ENCODE results near the gene PLCL1. TPM values are rescaled to one million over a fixed set of nuclear protein-coding genes. Genes with fewer than 3 reads are reported as not detected.

PLCL1 gene
- total RNA-seq, 1 donor from 2014 or later: 0.08 TPM

- H3K27me3 ChIP-seq (ENCODE audit: control insufficient read depth, insufficient read depth, low read length): no peaks in the 10 kb centered on the region
- no peak for TF ChIP-seq CTCF (IDR thresholded peaks at IDR 0.05; ENCODE audit: insufficient read depth, low read length, poor library complexity, severe bottlenecking)
- H3K4me3 ChIP-seq (ENCODE audit: low read depth, low read length): no peak overlapping the region
- no peaks in the 10 kb centered on the region for H3K36me3 ChIP-seq (ENCODE audit: control insufficient read depth, insufficient read depth, low read length)
- DNase-seq (ENCODE audit: low read depth): no peak
Measured at GRCh38 chr2:198167346-198167745, 363.0 kb downstream of the PLCL1 start.

- TF ChIP-seq CTCF (IDR thresholded peaks at IDR 0.05; ENCODE audit: insufficient read depth, low read length, poor library complexity, severe bottlenecking): no peak
- Histone ChIP-seq H3K27me3 (ENCODE audit: control insufficient read depth, insufficient read depth, low read length) (no peaks in the 10 kb centered on the region), H3K36me3 (ENCODE audit: control insufficient read depth, insufficient read depth, low read length) (no peaks in the 10 kb centered on the region), H3K4me3 (ENCODE audit: low read depth, low read length) (no peak overlapping the region)
- no peak for DNase-seq (ENCODE audit: low read depth)
Measured at GRCh38 chr2:198168651-198169050, 364.3 kb downstream of the PLCL1 start.

DNA sequence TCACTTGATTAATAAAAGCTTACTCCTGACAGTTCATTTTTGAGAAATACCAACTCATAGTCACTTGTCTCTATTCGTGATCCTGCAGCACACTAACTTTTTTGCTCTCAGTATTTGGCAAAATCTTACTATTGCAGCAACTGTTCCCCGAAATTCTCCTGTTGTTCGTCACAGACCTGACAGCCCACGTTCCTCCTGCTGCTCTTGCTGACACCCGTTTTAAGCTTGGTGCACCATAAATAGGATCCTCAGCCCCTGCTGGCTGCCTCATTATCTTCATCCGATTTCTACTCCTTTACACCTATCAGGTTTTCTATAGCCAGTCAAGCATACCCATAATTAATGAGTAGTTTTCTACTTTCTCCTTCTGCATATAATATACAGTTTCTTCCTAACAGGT is 368.8 kb downstream of the PLCL1 start:
- no peak for DNase-seq (ENCODE audit: low read depth)
- Histone ChIP-seq H3K27me3 (ENCODE audit: control insufficient read depth, insufficient read depth, low read length) (no peaks in the 10 kb centered on the region), H3K4me3 (ENCODE audit: low read depth, low read length) (no peak overlapping the region), H3K36me3 (ENCODE audit: control insufficient read depth, insufficient read depth, low read length) (no peaks in the 10 kb centered on the region)
- TF ChIP-seq CTCF (IDR thresholded peaks at IDR 0.05; ENCODE audit: insufficient read depth, low read length, poor library complexity, severe bottlenecking): no peak

DNA sequence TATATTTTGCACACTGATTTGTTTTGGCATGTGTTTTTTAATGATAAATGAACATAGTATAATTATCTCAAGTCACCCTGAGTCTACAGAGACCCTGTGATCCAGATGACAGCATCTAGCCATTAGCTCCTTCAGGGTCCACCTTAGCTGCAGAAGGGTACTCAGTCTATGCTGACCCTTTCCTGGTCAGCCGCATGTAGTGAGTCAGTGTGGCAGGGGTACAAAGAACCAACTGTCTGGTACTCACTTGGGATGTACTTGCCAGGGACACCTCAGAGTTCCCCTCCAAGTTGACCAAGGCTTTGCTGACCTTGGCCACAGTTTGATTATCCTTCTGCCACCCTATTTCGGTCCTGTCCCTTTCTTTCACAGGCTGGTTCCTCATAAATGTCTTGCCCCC is 369.5 kb downstream of the PLCL1 start:
- no peak for TF ChIP-seq CTCF (IDR thresholded peaks at IDR 0.05; ENCODE audit: insufficient read depth, low read length, poor library complexity, severe bottlenecking)

GRCh38 chr2:198175271-198175670 is 370.9 kb downstream of the PLCL1 start:
- Histone ChIP-seq H3K4me3 (ENCODE audit: low read depth, low read length) (no peak overlapping the region), H3K36me3 (ENCODE audit: control insufficient read depth, insufficient read depth, low read length) (no peaks in the 10 kb centered on the region), H3K27me3 (ENCODE audit: control insufficient read depth, insufficient read depth, low read length) (no peaks in the 10 kb centered on the region)
- no peak for TF ChIP-seq CTCF (IDR thresholded peaks at IDR 0.05; ENCODE audit: insufficient read depth, low read length, poor library complexity, severe bottlenecking)
- DNase-seq (ENCODE audit: low read depth): no peak

More for the DNA sequence above, 369.5 kb downstream of the PLCL1 start:
- Histone ChIP-seq H3K4me3 (ENCODE audit: low read depth, low read length) (no peak overlapping the region), H3K27me3 (ENCODE audit: control insufficient read depth, insufficient read depth, low read length) (no peaks in the 10 kb centered on the region), H3K36me3 (ENCODE audit: control insufficient read depth, insufficient read depth, low read length) (no peaks in the 10 kb centered on the region)
- no peak for DNase-seq (ENCODE audit: low read depth)

DNA sequence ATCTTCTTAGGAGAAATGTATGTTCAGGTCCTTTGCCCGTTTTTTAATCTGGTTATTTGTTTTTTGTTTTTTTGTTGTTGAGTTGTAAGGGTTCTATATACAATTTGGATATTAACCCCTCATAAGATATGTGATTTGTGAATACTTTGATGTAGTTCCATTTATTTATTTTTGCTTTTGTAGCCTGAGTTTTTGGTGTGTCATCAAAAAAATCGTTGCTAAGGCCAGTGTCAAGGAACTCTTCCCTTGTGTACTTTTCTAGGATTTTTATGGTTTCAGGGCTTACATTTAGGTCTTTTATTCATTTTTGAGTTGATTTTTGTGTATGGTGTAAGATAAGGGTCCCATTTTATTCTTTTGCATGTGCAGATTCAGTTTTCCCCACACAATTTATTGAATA is 372.6 kb downstream of the PLCL1 start:
- no peaks in the 10 kb centered on the region for H3K36me3 ChIP-seq (ENCODE audit: control insufficient read depth, insufficient read depth, low read length)
- TF ChIP-seq CTCF (IDR thresholded peaks at IDR 0.05; ENCODE audit: insufficient read depth, low read length, poor library complexity, severe bottlenecking): no peak
- no peak for DNase-seq (ENCODE audit: low read depth)
- no peak overlapping the region for H3K4me3 ChIP-seq (ENCODE audit: low read depth, low read length)
- no peaks in the 10 kb centered on the region for H3K27me3 ChIP-seq (ENCODE audit: control insufficient read depth, insufficient read depth, low read length)

Measured in kidney epithelial cell (primary cell).